AG09319 (cell line): ENCODE data around the gene HS2ST1.

Source experiments
- DNase-seq: peaks from one replicate; pipeline ENCODE4 v3.0.0-alpha.2; 2010; ENCODE audit warnings: low read depth; ENCODE audit errors: extremely low read depth
- CTCF ChIP-seq: IDR thresholded peaks from 2 replicates; pipeline ENCODE4 v1.5.1; 2011; ENCODE audit warnings: low read depth, mild to moderate bottlenecking, inconsistent platforms, low read length, moderate library complexity

The HS2ST1 gene

GRCh38 chr1:87108814-87109411, 194.5 kb downstream of the HS2ST1 start:
- DNase-seq: no peak
- no peak for TF ChIP-seq CTCF

GRCh38 chr1:87111659-87112371, 197.4 kb downstream of the HS2ST1 start:
- DNase-seq: no peak
- no peak for TF ChIP-seq CTCF

- DNase-seq: peak; percentile 65
These were observed 198.9 kb downstream of the HS2ST1 start for GRCh38 chr1:87113313-87113712.

GRCh38 chr1:87115317-87115890, 201.0 kb downstream of the HS2ST1 start:
- DNase-seq: peak; percentile 34
- TF ChIP-seq CTCF: no peak

More at GRCh38 chr1:87113313-87113712, 198.9 kb downstream of the HS2ST1 start:
- TF ChIP-seq CTCF: no peak

- DNase-seq: no peak
These were observed 201.5 kb downstream of the HS2ST1 start for GRCh38 chr1:87115891-87116290.

GRCh38 chr1:87117761-87118368, 203.4 kb downstream of the HS2ST1 start:
- no peak for TF ChIP-seq CTCF
- no peak for DNase-seq

More at GRCh38 chr1:87115891-87116290, 201.5 kb downstream of the HS2ST1 start:
- TF ChIP-seq CTCF: no peak
